ENCODE data around the gene ADGRF1. TPM values are rescaled to one million over a fixed set of nuclear protein-coding genes. Genes with fewer than 3 reads are reported as not detected.
"Not testable (repeated sequence)": the region's sequence is repeated elsewhere in the genome, so short reads cannot be mapped to it uniquely, and the experiment has no call there.

The ADGRF1 gene
- total and polyA plus RNA-seq, 5 experiments from 2014 or later = not detected

GRCh38 chr6:47054302-47054701 is 12.2 kb upstream of the ADGRF1 start:
- H3K4me3 Mint-ChIP-seq, DNase-seq, H3K4me1 Mint-ChIP-seq, H3K36me3 Mint-ChIP-seq, H3K27ac Mint-ChIP-seq, H3K9me3 Mint-ChIP-seq, POLR2A ChIA-PET, ATAC-seq, H3K27me3 Mint-ChIP-seq: not testable (repeated sequence)

- ATAC-seq = no peak
- H3K4me1 Mint-ChIP-seq = peaks cover 2 to 7% (median 2%) of the 10 kb centered on the region in 4 donors
- H3K36me3 Mint-ChIP-seq = no peaks in the 10 kb centered on the region
- H3K27me3 Mint-ChIP-seq = peaks cover 4 to 21% (median 11%) of the 10 kb centered on the region in 5 donors
- no peak overlapping the region for H3K27ac Mint-ChIP-seq
- H3K4me3 Mint-ChIP-seq = no peak overlapping the region
- no peak for DNase-seq
- POLR2A ChIA-PET = no interaction called here
- H3K9me3 Mint-ChIP-seq = peaks cover 0 to 2% (median 0%) of the 10 kb centered on the region in 9 donors
Measured at GRCh38 chr6:47048638-47049037, 6.5 kb upstream of the ADGRF1 start.

GRCh38 chr6:47047479-47048407 is 5.6 kb upstream of the ADGRF1 start:
- peak in 1 of 2 donors; percentile 27 for ATAC-seq

GRCh38 chr6:47047097-47047478 is 5.0 kb upstream of the ADGRF1 start:
- Mint-ChIP-seq H3K27ac (no peak overlapping the region), H3K4me3 (no peak overlapping the region), H3K27me3 (peaks cover 4 to 21% (median 10%) of the 10 kb centered on the region in 5 donors), H3K36me3 (no peaks in the 10 kb centered on the region), H3K4me1 (peaks cover 2 to 7% (median 2%) of the 10 kb centered on the region in 4 donors), H3K9me3 (peaks cover 0 to 2% (median 0%) of the 10 kb centered on the region in 9 donors)
- ATAC-seq (no peak), DNase-seq (no peak)
- POLR2A ChIA-PET = no interaction called here

More at GRCh38 chr6:47047479-47048407, 5.6 kb upstream of the ADGRF1 start:
- POLR2A ChIA-PET = no interaction called here
- H3K9me3 Mint-ChIP-seq = peaks cover 0 to 2% (median 0%) of the 10 kb centered on the region in 9 donors
- no peak overlapping the region for H3K4me3 Mint-ChIP-seq
- H3K4me1 Mint-ChIP-seq = peaks cover 2 to 7% (median 2%) of the 10 kb centered on the region in 4 donors
- no peaks in the 10 kb centered on the region for H3K36me3 Mint-ChIP-seq
- peaks cover 4 to 21% (median 10%) of the 10 kb centered on the region in 5 donors for H3K27me3 Mint-ChIP-seq
- peak in 5 of 10 donors; percentile 1 to 30 (median 16) for DNase-seq
- H3K27ac Mint-ChIP-seq = no peak overlapping the region

GRCh38 chr6:47044397-47044796 is 2.3 kb upstream of the ADGRF1 start:
- no peak for ATAC-seq
- DNase-seq = no peak
- POLR2A ChIA-PET = no interaction called here
- Mint-ChIP-seq H3K27me3 (peaks cover 2 to 21% (median 10%) of the 10 kb centered on the region in 5 donors), H3K9me3 (no peaks in the 10 kb centered on the region), H3K27ac (no peak overlapping the region), H3K36me3 (no peaks in the 10 kb centered on the region), H3K4me1 (peaks cover 2 to 7% (median 2%) of the 10 kb centered on the region in 4 donors), H3K4me3 (no peak overlapping the region)

GRCh38 chr6:47043286-47043685 is 1.2 kb upstream of the ADGRF1 start:
- Mint-ChIP-seq H3K4me1 (peaks cover 2 to 7% (median 2%) of the 10 kb centered on the region in 4 donors), H3K27me3 (peaks cover 2 to 21% (median 11%) of the 10 kb centered on the region in 5 donors), H3K36me3 (no peaks in the 10 kb centered on the region), H3K4me3 (no peak overlapping the region), H3K27ac (no peak overlapping the region), H3K9me3 (no peaks in the 10 kb centered on the region)
- POLR2A ChIA-PET = no interaction called here
- ATAC-seq = no peak
- DNase-seq = no peak

GRCh38 chr6:47041741-47042140 is 391 bp downstream of the ADGRF1 start:
- no peaks in the 10 kb centered on the region for H3K36me3 Mint-ChIP-seq
- no peak for ATAC-seq
- H3K9me3 Mint-ChIP-seq = no peaks in the 10 kb centered on the region

GRCh38 chr6:47034926-47035325 is 7.2 kb downstream of the ADGRF1 start:
- Mint-ChIP-seq H3K27me3 (peaks cover 12 to 36% (median 18%) of the 10 kb centered on the region in 5 donors), H3K4me3 (no peak overlapping the region), H3K9me3 (no peaks in the 10 kb centered on the region), H3K36me3 (no peaks in the 10 kb centered on the region), H3K27ac (no peak overlapping the region), H3K4me1 (no peaks in the 10 kb centered on the region)
- ATAC-seq (no peak), DNase-seq (no peak)
- POLR2A ChIA-PET = no interaction called here

More at GRCh38 chr6:47041741-47042140, 391 bp downstream of the ADGRF1 start:
- POLR2A ChIA-PET = no interaction called here
- Mint-ChIP-seq H3K4me3 (no peak overlapping the region), H3K4me1 (no peaks in the 10 kb centered on the region), H3K27me3 (peaks cover 0 to 10% (median 6%) of the 10 kb centered on the region in 5 donors), H3K27ac (no peak overlapping the region)
- DNase-seq = no peak

GRCh38 chr6:47034421-47034820 is 7.7 kb downstream of the ADGRF1 start:
- Mint-ChIP-seq H3K27ac (no peak overlapping the region), H3K4me1 (no peaks in the 10 kb centered on the region), H3K9me3 (no peaks in the 10 kb centered on the region), H3K4me3 (no peak overlapping the region), H3K27me3 (peaks cover 12 to 36% (median 17%) of the 10 kb centered on the region in 5 donors), H3K36me3 (no peaks in the 10 kb centered on the region)
- no peak for ATAC-seq
- POLR2A ChIA-PET = no interaction called here
- DNase-seq = no peak

- H3K36me3 Mint-ChIP-seq = no peaks in the 10 kb centered on the region
- no peaks in the 10 kb centered on the region for H3K4me1 Mint-ChIP-seq
- no peak overlapping the region for H3K4me3 Mint-ChIP-seq
- H3K27me3 Mint-ChIP-seq = peaks cover 12 to 36% (median 13%) of the 10 kb centered on the region in 5 donors
- no peak overlapping the region for H3K27ac Mint-ChIP-seq
- ATAC-seq (no peak), DNase-seq (no peak)
- no peaks in the 10 kb centered on the region for H3K9me3 Mint-ChIP-seq
- POLR2A ChIA-PET = no interaction called here
Measured at GRCh38 chr6:47032974-47033765, 9.0 kb downstream of the ADGRF1 start.

- Mint-ChIP-seq H3K4me1 (no peaks in the 10 kb centered on the region), H3K9me3 (no peaks in the 10 kb centered on the region), H3K4me3 (no peak overlapping the region), H3K36me3 (no peaks in the 10 kb centered on the region), H3K27ac (no peak overlapping the region), H3K27me3 (peaks cover 11 to 35% (median 13%) of the 10 kb centered on the region in 5 donors)
- DNase-seq (no peak), ATAC-seq (no peak)
- POLR2A ChIA-PET = no interaction called here
Measured at GRCh38 chr6:47031656-47032055, 10.5 kb downstream of the ADGRF1 start.

- H3K27ac Mint-ChIP-seq = no peak overlapping the region
- H3K36me3 Mint-ChIP-seq = no peaks in the 10 kb centered on the region
- DNase-seq (no peak), ATAC-seq (no peak)
- peaks cover 6 to 19% (median 7%) of the 10 kb centered on the region in 5 donors for H3K27me3 Mint-ChIP-seq
- no peak overlapping the region for H3K4me3 Mint-ChIP-seq
- no peaks in the 10 kb centered on the region for H3K4me1 Mint-ChIP-seq
- POLR2A ChIA-PET = no interaction called here
- H3K9me3 Mint-ChIP-seq = no peaks in the 10 kb centered on the region
Measured at GRCh38 chr6:47029865-47030561, 12.1 kb downstream of the ADGRF1 start.

Data from naive thymus-derived CD8-positive, alpha-beta T cell (primary cell).